ENCODE measurements around the gene NINJ1.
"Not testable (repeated sequence)": the region's sequence is repeated elsewhere in the genome, so short reads cannot be mapped to it uniquely, and the experiment has no call there.

NINJ1 gene

GRCh38 chr9:93121316-93122241 lies 12.5 kb downstream of the NINJ1 start:
- Histone ChIP-seq H3K4me3 (ENCODE audit: low read depth in 1 of 2, low read length in 2 of 2) (no peak overlapping the region), H3K27ac (ENCODE audit: low read depth, low read length) (peak overlapping the region; percentile 49), H3K27me3 (ENCODE audit: control insufficient read depth in 1 of 2, insufficient read depth in 2 of 2, low read length in 2 of 2) (no peaks in the 10 kb centered on the region), H3K4me1 (ENCODE audit: insufficient read depth, low read length) (peaks cover 29% of the 10 kb centered on the region), H3K9me3 (ENCODE audit: low read length) (no peaks in the 10 kb centered on the region), H3K36me3 (ENCODE audit: insufficient read depth, low read length) (peaks cover 51% of the 10 kb centered on the region), H3K9ac (ENCODE audit: low read length) (no peak overlapping the region)

GRCh38 chr9:93120846-93121315 lies 13.2 kb downstream of the NINJ1 start:
- H3K36me3 ChIP-seq (ENCODE audit: insufficient read depth, low read length): peaks cover 46% of the 10 kb centered on the region
- H3K27ac ChIP-seq (ENCODE audit: low read depth, low read length): peak overlapping the region; percentile 76
- H3K4me1 ChIP-seq (ENCODE audit: insufficient read depth, low read length): peaks cover 27% of the 10 kb centered on the region
- no peak overlapping the region for H3K9ac ChIP-seq (ENCODE audit: low read length)
- no peaks in the 10 kb centered on the region for H3K9me3 ChIP-seq (ENCODE audit: low read length)
- H3K4me3 ChIP-seq (ENCODE audit: low read depth in 1 of 2, low read length in 2 of 2): no peak overlapping the region
- no peaks in the 10 kb centered on the region for H3K27me3 ChIP-seq (ENCODE audit: control insufficient read depth in 1 of 2, insufficient read depth in 2 of 2, low read length in 2 of 2)

DNA sequence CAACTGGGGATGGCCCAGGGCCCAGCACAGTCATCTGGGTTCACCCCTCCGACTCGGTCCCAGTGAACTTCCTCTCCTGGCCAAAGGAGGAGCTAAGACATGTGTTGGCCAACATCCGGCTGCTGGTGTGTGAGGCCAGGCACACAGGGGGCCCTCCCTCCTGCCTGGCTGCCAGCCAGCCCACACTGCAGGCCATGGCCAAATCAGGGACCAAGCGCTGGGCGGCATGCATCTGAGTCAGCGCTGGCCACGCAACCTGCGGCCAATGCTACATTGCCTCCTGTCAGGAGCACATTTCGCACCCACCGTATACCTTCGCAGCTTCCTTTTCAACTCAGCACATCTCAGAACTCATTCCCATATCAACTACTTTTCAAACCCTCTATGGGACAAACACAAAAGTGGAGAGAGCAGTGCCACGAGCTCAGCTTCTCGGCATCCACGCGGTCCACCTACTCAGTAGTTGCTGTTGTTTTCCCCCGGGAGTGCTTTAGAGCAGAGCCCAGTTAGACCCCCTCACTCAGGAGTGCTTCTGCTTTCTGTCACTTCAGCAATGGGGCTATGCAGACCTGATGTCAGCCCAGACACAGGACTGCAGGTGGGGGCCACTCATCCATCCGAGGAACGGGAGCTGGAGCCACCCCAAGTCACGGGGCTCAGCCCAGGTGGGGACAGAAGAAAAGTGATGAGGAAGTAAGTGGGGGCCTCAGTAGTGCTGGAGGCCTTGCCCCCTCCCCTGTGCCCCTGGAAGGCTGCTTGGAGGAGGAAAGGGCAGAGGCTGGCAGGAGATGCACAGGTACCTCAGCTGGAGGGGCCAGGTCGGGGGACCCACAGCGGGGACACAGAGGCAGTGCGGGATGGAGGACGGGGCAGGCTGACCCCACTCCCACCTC lies 13.9 kb downstream of the NINJ1 start:
- peak overlapping the region; percentile 7 for H3K9ac ChIP-seq (ENCODE audit: low read length)
- no peaks in the 10 kb centered on the region for H3K27me3 ChIP-seq (ENCODE audit: control insufficient read depth in 1 of 2, insufficient read depth in 2 of 2, low read length in 2 of 2)
- peaks cover 26% of the 10 kb centered on the region for H3K4me1 ChIP-seq (ENCODE audit: insufficient read depth, low read length)
- peak overlapping the region; percentile 76 for H3K27ac ChIP-seq (ENCODE audit: low read depth, low read length)
- peaks cover 40% of the 10 kb centered on the region for H3K36me3 ChIP-seq (ENCODE audit: insufficient read depth, low read length)
- H3K9me3 ChIP-seq (ENCODE audit: low read length): no peaks in the 10 kb centered on the region
- peak overlapping the region in 1 of 2 donors; percentile 1 for H3K4me3 ChIP-seq (ENCODE audit: low read depth in 1 of 2, low read length in 2 of 2)

GRCh38 chr9:93119703-93119952 lies 14.4 kb downstream of the NINJ1 start:
- Histone ChIP-seq H3K9ac (ENCODE audit: low read length) (no peak overlapping the region), H3K4me1 (ENCODE audit: insufficient read depth, low read length) (peaks cover 26% of the 10 kb centered on the region), H3K9me3 (ENCODE audit: low read length) (no peaks in the 10 kb centered on the region), H3K27ac (ENCODE audit: low read depth, low read length) (peak overlapping the region; percentile 76), H3K27me3 (ENCODE audit: control insufficient read depth in 1 of 2, insufficient read depth in 2 of 2, low read length in 2 of 2) (no peaks in the 10 kb centered on the region), H3K36me3 (ENCODE audit: insufficient read depth, low read length) (peaks cover 34% of the 10 kb centered on the region), H3K4me3 (ENCODE audit: low read depth in 1 of 2, low read length in 2 of 2) (no peak overlapping the region)

DNA sequence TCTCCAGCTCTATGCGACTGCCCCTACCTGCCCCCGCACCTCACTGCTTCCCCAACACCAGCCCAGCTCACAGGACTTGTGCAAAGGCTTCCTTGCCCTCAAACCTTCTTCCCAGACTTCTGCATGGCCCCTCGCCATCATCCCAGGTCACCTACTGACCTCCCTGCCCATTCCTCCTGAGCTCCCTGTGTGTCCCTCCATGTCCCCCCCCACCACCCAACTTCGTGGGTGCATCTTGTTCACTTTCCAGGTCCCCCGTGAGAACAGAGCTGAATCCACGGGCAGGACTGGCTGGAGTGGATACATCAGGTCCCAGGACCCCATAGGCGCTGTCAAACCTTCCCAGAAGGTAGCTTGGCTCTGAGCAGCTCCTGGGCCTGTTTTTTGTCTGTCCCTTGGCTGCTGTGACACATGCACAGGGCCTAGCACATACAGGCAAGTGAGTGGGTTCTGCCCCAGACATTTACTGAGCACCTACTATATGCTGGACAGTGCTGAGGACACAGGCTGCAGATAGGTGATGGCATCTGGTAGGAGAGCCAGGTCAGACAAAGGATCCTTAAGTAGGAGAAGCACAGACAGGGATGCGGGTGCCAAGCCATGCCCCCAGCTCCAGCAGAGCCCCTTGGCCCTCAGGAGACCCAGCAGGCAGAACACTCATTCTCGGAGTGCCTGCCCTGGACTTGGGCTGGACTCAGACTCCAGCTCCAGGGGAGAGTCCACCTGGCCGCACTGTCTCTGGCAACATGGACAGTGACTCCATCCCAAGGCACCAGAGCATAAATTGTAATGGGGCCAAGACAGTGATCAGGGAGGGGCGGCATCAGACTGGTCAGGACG lies 15.0 kb downstream of the NINJ1 start:
- no peak overlapping the region for H3K9ac ChIP-seq (ENCODE audit: low read length)
- no peak overlapping the region for H3K4me3 ChIP-seq (ENCODE audit: low read depth in 1 of 2, low read length in 2 of 2)
- peaks cover 30% of the 10 kb centered on the region for H3K36me3 ChIP-seq (ENCODE audit: insufficient read depth, low read length)
- peak overlapping the region; percentile 76 for H3K27ac ChIP-seq (ENCODE audit: low read depth, low read length)
- H3K27me3 ChIP-seq (ENCODE audit: control insufficient read depth in 1 of 2, insufficient read depth in 2 of 2, low read length in 2 of 2): no peaks in the 10 kb centered on the region
- no peaks in the 10 kb centered on the region for H3K9me3 ChIP-seq (ENCODE audit: low read length)
- peaks cover 26% of the 10 kb centered on the region for H3K4me1 ChIP-seq (ENCODE audit: insufficient read depth, low read length)

- Histone ChIP-seq H3K27ac (ENCODE audit: low read depth, low read length) (no peak overlapping the region), H3K27me3 (ENCODE audit: control insufficient read depth in 1 of 2, insufficient read depth in 2 of 2, low read length in 2 of 2) (no peaks in the 10 kb centered on the region), H3K4me1 (ENCODE audit: insufficient read depth, low read length) (peaks cover 26% of the 10 kb centered on the region), H3K36me3 (ENCODE audit: insufficient read depth, low read length) (peaks cover 30% of the 10 kb centered on the region), H3K4me3 (ENCODE audit: low read depth in 1 of 2, low read length in 2 of 2) (no peak overlapping the region), H3K9ac (ENCODE audit: low read length) (no peak overlapping the region), H3K9me3 (ENCODE audit: low read length) (no peaks in the 10 kb centered on the region)
Measured at GRCh38 chr9:93117924-93118862, 15.9 kb downstream of the NINJ1 start.

DNA sequence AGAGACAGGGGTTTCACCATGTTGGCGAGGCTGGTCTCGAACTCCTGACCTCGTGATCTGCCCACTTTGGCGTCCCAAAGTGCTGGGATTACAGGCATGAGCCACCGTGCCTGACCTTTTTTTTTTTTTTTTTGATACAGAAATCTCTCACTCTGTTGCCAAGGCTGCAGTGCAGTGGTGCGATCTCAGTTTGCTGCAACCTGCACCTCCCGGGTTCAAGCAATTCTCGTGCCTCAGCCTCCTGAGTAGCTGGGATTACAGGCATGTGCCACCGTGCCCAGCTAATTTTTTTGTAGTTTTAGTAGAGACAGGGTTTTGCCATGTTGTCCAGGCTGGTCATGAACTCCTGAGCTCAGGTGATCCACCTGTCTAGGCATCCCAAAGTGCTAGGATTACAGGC lies 16.5 kb downstream of the NINJ1 start:
- H3K4me3 ChIP-seq (ENCODE audit: low read depth in 1 of 2, low read length in 2 of 2); H3K27ac ChIP-seq (ENCODE audit: low read depth, low read length); H3K9ac ChIP-seq (ENCODE audit: low read length); H3K27me3 ChIP-seq (ENCODE audit: control insufficient read depth in 1 of 2, insufficient read depth in 2 of 2, low read length in 2 of 2); H3K9me3 ChIP-seq (ENCODE audit: low read length): not testable (repeated sequence)
- Histone ChIP-seq H3K36me3 (ENCODE audit: insufficient read depth, low read length) (peaks cover 31% of the 10 kb centered on the region), H3K4me1 (ENCODE audit: insufficient read depth, low read length) (peaks cover 26% of the 10 kb centered on the region)

GRCh38 chr9:93116072-93116961 lies 17.7 kb downstream of the NINJ1 start:
- H3K9me3 ChIP-seq (ENCODE audit: low read length): no peaks in the 10 kb centered on the region
- peaks cover 26% of the 10 kb centered on the region for H3K4me1 ChIP-seq (ENCODE audit: insufficient read depth, low read length)
- H3K4me3 ChIP-seq (ENCODE audit: low read depth in 1 of 2, low read length in 2 of 2): no peak overlapping the region
- peaks cover 28% of the 10 kb centered on the region for H3K36me3 ChIP-seq (ENCODE audit: insufficient read depth, low read length)
- no peak overlapping the region for H3K9ac ChIP-seq (ENCODE audit: low read length)
- no peaks in the 10 kb centered on the region for H3K27me3 ChIP-seq (ENCODE audit: control insufficient read depth in 1 of 2, insufficient read depth in 2 of 2, low read length in 2 of 2)
- H3K27ac ChIP-seq (ENCODE audit: low read depth, low read length): peak overlapping the region; percentile 46

DNA sequence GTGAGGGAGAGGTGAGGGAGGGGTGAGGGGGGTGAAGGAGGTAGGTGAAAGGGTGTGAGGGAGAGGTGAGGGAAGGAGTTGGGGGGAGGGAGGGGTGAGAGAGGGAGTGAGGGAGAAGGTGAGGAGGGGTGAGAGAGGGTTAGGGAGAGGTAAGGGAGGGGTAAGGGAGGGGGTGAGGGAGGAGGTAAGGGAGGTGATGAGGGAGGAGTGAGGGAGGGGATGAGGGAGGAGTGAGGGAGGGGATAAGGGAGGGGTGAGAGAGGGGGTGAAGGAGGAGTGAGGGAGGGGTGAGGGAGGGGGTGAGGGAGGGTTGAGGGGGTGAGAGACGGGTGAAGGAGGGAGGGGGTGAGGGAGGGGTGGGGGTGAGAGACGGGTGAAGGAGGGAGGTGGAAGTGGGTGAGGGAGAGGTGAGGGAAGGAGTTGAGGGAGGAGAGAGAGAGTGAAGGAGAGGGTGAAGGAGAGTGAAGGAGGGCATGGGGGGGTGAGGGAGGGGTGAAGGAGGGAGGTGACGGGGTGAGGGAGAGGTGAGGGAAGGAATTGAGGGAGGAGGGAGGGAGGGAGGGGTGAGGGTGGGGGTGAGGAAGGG lies 18.5 kb downstream of the NINJ1 start:
- no peak overlapping the region for H3K27ac ChIP-seq (ENCODE audit: low read depth, low read length)
- no peaks in the 10 kb centered on the region for H3K9me3 ChIP-seq (ENCODE audit: low read length)
- H3K9ac ChIP-seq (ENCODE audit: low read length): no peak overlapping the region

More for the DNA sequence above, 18.5 kb downstream of the NINJ1 start:
- Histone ChIP-seq H3K36me3 (ENCODE audit: insufficient read depth, low read length) (peaks cover 28% of the 10 kb centered on the region), H3K4me3 (ENCODE audit: low read depth in 1 of 2, low read length in 2 of 2) (no peak overlapping the region), H3K27me3 (ENCODE audit: control insufficient read depth in 1 of 2, insufficient read depth in 2 of 2, low read length in 2 of 2) (no peaks in the 10 kb centered on the region), H3K4me1 (ENCODE audit: insufficient read depth, low read length) (peaks cover 22% of the 10 kb centered on the region)
